B cell (primary cell): ENCODE measurements around the gene AIG1.

ENCODE experiments used
- EZH2 ChIP-seq: IDR thresholded peaks from 2 replicates; pipeline ENCODE4 v1.6.1; 2012; ENCODE audit warnings: borderline replicate concordance, low read depth, mild to moderate bottlenecking, moderate library complexity, low read length; ENCODE audit not compliant: insufficient read depth, poor library complexity, severe bottlenecking
- TF ChIP-seq, protein P1 (sequence below): fragments of 200-600 bp; IDR thresholded peaks from one replicate; pipeline ENCODE4 v1.8.0; 2022; ENCODE audit warnings: antibody characterized with exemption, mild to moderate bottlenecking

DNA sequence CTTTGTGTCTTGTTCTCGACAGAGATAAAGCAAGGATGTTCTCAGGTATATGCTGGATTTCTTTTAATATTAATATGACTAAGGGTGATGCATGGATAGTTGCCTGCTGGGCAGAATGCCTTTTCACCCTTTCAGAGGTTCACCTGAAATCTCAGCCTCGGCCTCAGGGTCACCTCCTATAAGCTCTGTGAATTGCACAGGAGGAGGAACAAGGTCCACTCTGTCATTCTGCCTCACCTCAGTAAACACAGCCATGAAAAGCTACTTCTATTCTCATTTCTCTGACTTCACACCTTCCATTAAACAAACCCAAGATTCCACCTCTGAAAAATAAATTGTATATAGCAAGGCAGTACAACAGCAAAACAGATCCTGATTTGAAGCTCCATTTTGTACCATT, 38.1 kb upstream of the AIG1 start:
- TF ChIP-seq, protein P1, sequence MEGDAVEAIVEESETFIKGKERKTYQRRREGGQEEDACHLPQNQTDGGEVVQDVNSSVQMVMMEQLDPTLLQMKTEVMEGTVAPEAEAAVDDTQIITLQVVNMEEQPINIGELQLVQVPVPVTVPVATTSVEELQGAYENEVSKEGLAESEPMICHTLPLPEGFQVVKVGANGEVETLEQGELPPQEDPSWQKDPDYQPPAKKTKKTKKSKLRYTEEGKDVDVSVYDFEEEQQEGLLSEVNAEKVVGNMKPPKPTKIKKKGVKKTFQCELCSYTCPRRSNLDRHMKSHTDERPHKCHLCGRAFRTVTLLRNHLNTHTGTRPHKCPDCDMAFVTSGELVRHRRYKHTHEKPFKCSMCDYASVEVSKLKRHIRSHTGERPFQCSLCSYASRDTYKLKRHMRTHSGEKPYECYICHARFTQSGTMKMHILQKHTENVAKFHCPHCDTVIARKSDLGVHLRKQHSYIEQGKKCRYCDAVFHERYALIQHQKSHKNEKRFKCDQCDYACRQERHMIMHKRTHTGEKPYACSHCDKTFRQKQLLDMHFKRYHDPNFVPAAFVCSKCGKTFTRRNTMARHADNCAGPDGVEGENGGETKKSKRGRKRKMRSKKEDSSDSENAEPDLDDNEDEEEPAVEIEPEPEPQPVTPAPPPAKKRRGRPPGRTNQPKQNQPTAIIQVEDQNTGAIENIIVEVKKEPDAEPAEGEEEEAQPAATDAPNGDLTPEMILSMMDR: no peak
- TF ChIP-seq EZH2: no peak
